Measurements from ENCODE around the gene MTHFSD.

The MTHFSD gene

GRCh38 chr16:86512301-86512859, 42.7 kb downstream of the MTHFSD start:
- no peak for TF ChIP-seq CTCF (conservative IDR thresholded peaks at IDR 0.05; ENCODE audit: low read depth, low read length)
- peak overlapping the region; percentile 74 for H3K4me3 ChIP-seq (ENCODE audit: low read depth, low read length)
- DNase-seq (ENCODE audit: low read depth) = peak; percentile 78

- peak; percentile 43 for DNase-seq (ENCODE audit: low read depth)
- H3K4me3 ChIP-seq (ENCODE audit: low read depth, low read length) = peak overlapping the region; percentile 74
- TF ChIP-seq CTCF (conservative IDR thresholded peaks at IDR 0.05; ENCODE audit: low read depth, low read length) = no peak
Measured at GRCh38 chr16:86511317-86512161, 43.5 kb downstream of the MTHFSD start.

- DNase-seq (ENCODE audit: low read depth) = peak; percentile 87
- no peak for TF ChIP-seq CTCF (conservative IDR thresholded peaks at IDR 0.05; ENCODE audit: low read depth, low read length)
Measured at GRCh38 chr16:86510465-86511261, 44.4 kb downstream of the MTHFSD start, which contains the start of gene FOXF1. FOXF1 (plus strand) TSS chr16:86510527; CDS start chr16:86510570, 43 bp downstream.

GRCh38 chr16:86509759-86510464, 45.1 kb downstream of the MTHFSD start:
- peak overlapping the region; percentile 74 for H3K4me3 ChIP-seq (ENCODE audit: low read depth, low read length)
- DNase-seq (ENCODE audit: low read depth) = peak; percentile 89

More at GRCh38 chr16:86510465-86511261, 44.4 kb downstream of the MTHFSD start, which contains the start of gene FOXF1:
- H3K4me3 ChIP-seq (ENCODE audit: low read depth, low read length) = peak within 1 kb of the TSS; percentile 74

GRCh38 chr16:86508947-86509758, 45.9 kb downstream of the MTHFSD start:
- DNase-seq (ENCODE audit: low read depth) = peak; percentile 82

More at GRCh38 chr16:86509759-86510464, 45.1 kb downstream of the MTHFSD start:
- TF ChIP-seq CTCF (conservative IDR thresholded peaks at IDR 0.05; ENCODE audit: low read depth, low read length) = no peak

More at GRCh38 chr16:86508947-86509758, 45.9 kb downstream of the MTHFSD start:
- H3K4me3 ChIP-seq (ENCODE audit: low read depth, low read length) = peak overlapping the region; percentile 74
- no peak for TF ChIP-seq CTCF (conservative IDR thresholded peaks at IDR 0.05; ENCODE audit: low read depth, low read length)

Measured in choroid plexus epithelial cell (primary cell).